BE2C (cell line): Measurements from ENCODE around the gene PKD1L1.
"Not testable (repeated sequence)": the region's sequence is repeated elsewhere in the genome, so short reads cannot be mapped to it uniquely, and the experiment has no call there.

Experiments
- DNase-seq: peaks from one replicate; pipeline ENCODE4 v3.0.0-alpha.2; 2020
- H3K27me3 ChIP-seq: fragments of 250-450 bp; sonication (Bioruptor Pico); 2 replicates; pipeline ENCODE4 v1.5.1; 2020; ENCODE audit warnings: mild to moderate bottlenecking
- H3K36me3 ChIP-seq: fragments of 250-450 bp; sonication (Bioruptor Pico); 2 replicates; pipeline ENCODE4 v1.5.1; 2020; ENCODE audit warnings: mild to moderate bottlenecking
- H3K4me1 ChIP-seq: fragments of 250-450 bp; sonication (Bioruptor Pico); 2 replicates; pipeline ENCODE4 v1.5.1; 2020
- H3K4me3 ChIP-seq: 2 replicates; pipeline ENCODE4 v1.5.1; 2011; ENCODE audit warnings: low read depth, low read length
- H3K9me3 ChIP-seq: fragments of 250-450 bp; sonication (Bioruptor Pico); 2 replicates; pipeline ENCODE4 v1.5.1; 2020
- TF ChIP-seq, protein P1 (sequence below): IDR thresholded peaks from 2 replicates; pipeline ENCODE4 v1.5.1; 2012; ENCODE audit warnings: mild to moderate bottlenecking, low read depth, low read length

The PKD1L1 gene

DNA sequence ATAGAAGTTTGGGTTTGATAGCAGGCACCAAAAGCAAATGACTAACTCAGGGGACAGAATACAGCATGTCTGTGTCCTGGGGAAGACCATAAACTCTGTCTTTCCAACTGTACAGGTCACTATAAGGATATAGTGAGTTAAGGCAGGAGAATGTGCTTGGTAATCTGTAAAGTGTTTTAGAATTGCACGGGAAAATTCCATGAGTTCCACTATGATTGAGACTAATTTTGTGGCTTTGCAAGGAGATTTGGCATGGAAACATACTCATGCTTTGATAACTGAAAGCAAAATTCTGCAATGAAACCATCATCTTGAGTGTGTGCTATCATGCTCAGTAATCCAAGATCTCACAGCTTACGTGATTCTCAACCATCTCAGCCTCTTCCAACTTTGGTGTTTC is 152.6 kb downstream of the PKD1L1 start:
- Histone ChIP-seq H3K9me3 (no peaks in the 10 kb centered on the region), H3K27me3 (no peaks in the 10 kb centered on the region), H3K4me3 (no peak overlapping the region), H3K36me3 (no peaks in the 10 kb centered on the region), H3K4me1 (0 out of 2 replicates have a peak, but pooled peaks cover 6% of the 10 kb centered on the region)
- no peak for DNase-seq
- TF ChIP-seq, protein P1, sequence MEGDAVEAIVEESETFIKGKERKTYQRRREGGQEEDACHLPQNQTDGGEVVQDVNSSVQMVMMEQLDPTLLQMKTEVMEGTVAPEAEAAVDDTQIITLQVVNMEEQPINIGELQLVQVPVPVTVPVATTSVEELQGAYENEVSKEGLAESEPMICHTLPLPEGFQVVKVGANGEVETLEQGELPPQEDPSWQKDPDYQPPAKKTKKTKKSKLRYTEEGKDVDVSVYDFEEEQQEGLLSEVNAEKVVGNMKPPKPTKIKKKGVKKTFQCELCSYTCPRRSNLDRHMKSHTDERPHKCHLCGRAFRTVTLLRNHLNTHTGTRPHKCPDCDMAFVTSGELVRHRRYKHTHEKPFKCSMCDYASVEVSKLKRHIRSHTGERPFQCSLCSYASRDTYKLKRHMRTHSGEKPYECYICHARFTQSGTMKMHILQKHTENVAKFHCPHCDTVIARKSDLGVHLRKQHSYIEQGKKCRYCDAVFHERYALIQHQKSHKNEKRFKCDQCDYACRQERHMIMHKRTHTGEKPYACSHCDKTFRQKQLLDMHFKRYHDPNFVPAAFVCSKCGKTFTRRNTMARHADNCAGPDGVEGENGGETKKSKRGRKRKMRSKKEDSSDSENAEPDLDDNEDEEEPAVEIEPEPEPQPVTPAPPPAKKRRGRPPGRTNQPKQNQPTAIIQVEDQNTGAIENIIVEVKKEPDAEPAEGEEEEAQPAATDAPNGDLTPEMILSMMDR = no peak

DNA sequence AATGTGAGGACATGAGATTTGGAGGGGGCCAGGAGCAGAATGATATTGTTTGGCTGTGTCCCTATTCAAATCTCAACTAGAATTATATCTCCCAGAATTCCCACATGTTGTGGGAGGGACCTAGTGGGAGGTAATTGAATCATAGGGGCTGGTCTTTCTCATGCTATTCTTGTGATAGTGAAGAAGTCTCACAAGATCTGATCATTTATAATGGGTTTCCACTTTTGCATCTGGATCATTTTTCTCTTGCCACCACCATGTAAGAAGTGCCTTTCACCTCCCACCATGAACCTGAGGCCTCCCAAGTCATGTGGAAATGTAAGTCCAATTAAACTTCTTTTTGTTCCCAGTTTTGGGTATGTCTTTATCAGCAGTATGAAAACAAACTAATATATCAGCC is 153.1 kb downstream of the PKD1L1 start:
- H3K9me3 ChIP-seq, H3K4me1 ChIP-seq, H3K27me3 ChIP-seq, DNase-seq, H3K36me3 ChIP-seq, H3K4me3 ChIP-seq: not testable (repeated sequence)

DNA sequence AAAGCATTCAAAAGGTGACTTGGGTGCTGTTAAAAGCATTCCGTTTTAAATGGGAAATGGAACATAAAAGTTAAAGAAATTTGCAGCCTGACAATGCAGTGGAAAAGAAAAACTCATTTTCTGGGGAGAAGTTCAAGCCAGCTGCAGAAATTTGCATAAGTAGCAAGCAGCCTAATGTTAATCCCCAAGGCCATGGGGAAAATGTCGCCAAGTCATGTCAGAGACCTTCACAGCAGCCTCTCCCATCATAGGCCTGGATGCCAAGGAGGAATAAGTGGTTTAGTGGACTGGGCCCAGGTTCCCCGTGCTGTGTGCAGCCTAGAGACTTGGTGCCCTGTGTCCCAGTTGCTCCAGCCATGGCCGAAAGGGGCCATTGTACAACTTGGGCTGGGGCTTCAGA is 154.2 kb downstream of the PKD1L1 start:
- TF ChIP-seq, protein P1 = no peak
- H3K9me3 ChIP-seq = no peaks in the 10 kb centered on the region
- no peaks in the 10 kb centered on the region for H3K27me3 ChIP-seq
- H3K4me3 ChIP-seq = no peak overlapping the region
- 0 out of 2 replicates have a peak, but pooled peaks cover 6% of the 10 kb centered on the region for H3K4me1 ChIP-seq
- no peaks in the 10 kb centered on the region for H3K36me3 ChIP-seq
- no peak for DNase-seq

DNA sequence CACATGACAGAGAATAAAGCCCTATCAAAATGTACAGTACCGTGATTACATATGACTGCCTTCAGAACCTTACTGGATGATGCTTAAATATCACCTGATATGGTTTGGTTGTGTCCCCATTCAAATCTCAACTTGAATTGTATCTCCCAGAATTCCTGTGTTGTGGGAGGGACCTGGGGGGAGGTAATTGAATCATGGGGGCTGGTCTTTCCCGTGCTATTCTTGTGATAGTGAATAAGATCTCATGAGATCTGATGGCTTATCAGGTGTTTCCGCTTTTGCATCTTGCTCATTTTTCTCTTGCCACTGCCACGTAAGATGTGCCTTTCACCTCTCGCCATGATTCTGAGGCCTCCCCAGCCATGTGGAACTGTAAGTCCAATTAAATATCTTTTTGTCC is 155.1 kb downstream of the PKD1L1 start:
- not testable (repeated sequence) for H3K4me3 ChIP-seq, H3K9me3 ChIP-seq, H3K36me3 ChIP-seq, H3K4me1 ChIP-seq, H3K27me3 ChIP-seq, DNase-seq

DNA sequence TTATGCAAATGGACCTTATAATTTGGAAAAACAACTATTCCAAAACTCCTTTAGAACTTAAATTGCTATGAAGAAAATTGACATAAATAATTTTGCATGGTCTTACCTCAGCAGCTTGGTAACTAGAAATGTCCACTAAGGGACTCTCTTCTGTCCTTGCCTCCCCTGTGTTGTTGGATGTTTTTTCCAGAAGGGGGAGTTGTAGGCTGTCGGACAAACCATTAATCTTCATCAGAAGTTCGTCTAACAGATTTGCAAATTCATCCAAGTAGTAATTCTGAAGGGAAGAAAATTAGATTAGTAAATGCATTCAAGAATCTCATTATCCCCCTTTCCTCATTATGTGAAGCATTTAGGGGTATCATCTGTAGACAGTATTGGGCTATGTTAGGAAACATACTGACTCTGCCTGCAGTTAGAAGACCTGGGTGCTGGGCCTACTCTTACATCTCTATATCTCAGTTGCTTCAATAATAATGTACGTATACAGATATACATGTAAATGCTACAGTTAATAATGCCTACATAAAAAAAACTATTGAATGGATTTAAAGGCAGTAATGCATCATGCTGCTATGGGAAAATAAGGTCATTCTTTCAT is 155.6 kb downstream of the PKD1L1 start:
- H3K9me3 ChIP-seq = no peaks in the 10 kb centered on the region
- 0 out of 2 replicates have a peak, but pooled peaks cover 6% of the 10 kb centered on the region for H3K4me1 ChIP-seq
- H3K4me3 ChIP-seq = no peak overlapping the region
- H3K36me3 ChIP-seq = no peaks in the 10 kb centered on the region
- TF ChIP-seq, protein P1 = peak; percentile 76
- no peaks in the 10 kb centered on the region for H3K27me3 ChIP-seq
- no peak for DNase-seq

DNA sequence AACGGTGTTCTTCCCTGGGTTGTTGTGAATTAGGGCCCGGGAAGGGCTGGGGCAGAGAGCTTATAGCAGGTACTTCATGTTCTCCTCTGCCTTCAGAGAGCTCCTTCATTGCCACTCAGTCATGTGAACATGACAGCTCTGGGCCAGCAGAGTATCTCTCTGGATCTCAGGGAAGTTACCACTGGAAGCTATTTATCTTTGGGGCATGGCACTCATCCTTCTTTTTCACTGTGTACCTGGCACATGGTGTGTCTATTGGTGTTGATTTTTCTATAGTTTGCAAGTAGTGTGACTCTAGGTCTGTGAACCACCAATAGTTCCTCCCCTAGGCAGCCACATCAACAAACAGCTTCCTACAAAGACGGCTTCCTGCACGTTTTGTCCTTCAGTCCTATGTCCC is 156.6 kb downstream of the PKD1L1 start:
- H3K9me3 ChIP-seq = no peaks in the 10 kb centered on the region
- no peak overlapping the region for H3K4me3 ChIP-seq
- DNase-seq = no peak
- no peaks in the 10 kb centered on the region for H3K27me3 ChIP-seq
- H3K4me1 ChIP-seq = 0 out of 2 replicates have a peak, but pooled peaks cover 6% of the 10 kb centered on the region
- TF ChIP-seq, protein P1 = no peak
- H3K36me3 ChIP-seq = no peaks in the 10 kb centered on the region

DNA sequence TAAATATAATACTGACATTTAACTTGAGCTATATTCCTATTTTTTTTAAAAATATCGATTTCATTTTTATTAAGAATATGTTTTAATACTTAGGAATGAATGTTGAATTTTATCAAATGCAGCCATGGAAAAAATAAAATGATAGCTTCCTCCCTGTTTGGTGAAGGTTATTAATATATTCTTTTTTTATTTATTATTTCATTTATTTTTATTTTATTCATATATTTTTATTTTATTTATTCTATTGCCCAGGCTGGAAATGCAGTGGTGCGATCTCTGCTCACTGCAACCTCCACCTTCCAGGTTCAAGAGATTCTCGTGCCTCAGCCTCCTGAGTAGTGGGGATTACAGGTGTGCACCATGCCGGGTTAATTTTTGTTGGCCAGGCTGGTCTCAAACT is 160.2 kb downstream of the PKD1L1 start:
- H3K4me1 ChIP-seq = 0 out of 2 replicates have a peak, but pooled peaks cover 3% of the 10 kb centered on the region
- H3K4me3 ChIP-seq = no peak overlapping the region
- no peaks in the 10 kb centered on the region for H3K36me3 ChIP-seq
- H3K9me3 ChIP-seq = no peaks in the 10 kb centered on the region
- DNase-seq = no peak
- TF ChIP-seq, protein P1 = no peak
- no peaks in the 10 kb centered on the region for H3K27me3 ChIP-seq
